T-helper 1 cell treated with Interleukin-12 subunit alpha and Interleukin-12 subunit beta and Interleukin-4 antibody, amounts not matched to agents 30 μg/mL and 1 μg/mL, for 36 hours (primary cell): ENCODE results near the gene ZNF286A.
"Not testable (repeated sequence)": the region's sequence is repeated elsewhere in the genome, so short reads cannot be mapped to it uniquely, and the experiment has no call there.

Experiments
- H3K27ac Mint-ChIP-seq: one replicate; pipeline ENCODE4 v1.8.0; 2021; ENCODE audit warnings: mild to moderate bottlenecking, mixed read lengths
- H3K27me3 Mint-ChIP-seq: one replicate; pipeline ENCODE4 v1.8.0; 2021; ENCODE audit warnings: low read depth, mixed read lengths
- H3K36me3 Mint-ChIP-seq: one replicate; pipeline ENCODE4 v1.8.0; 2021; ENCODE audit warnings: low read depth, mixed read lengths
- H3K4me1 Mint-ChIP-seq: one replicate; pipeline ENCODE4 v1.8.0; 2021; ENCODE audit warnings: low read depth, mixed read lengths
- H3K4me3 Mint-ChIP-seq: one replicate; pipeline ENCODE4 v1.8.0; 2021; ENCODE audit warnings: mild to moderate bottlenecking, moderate library complexity, mixed read lengths
- H3K9me3 Mint-ChIP-seq: one replicate; pipeline ENCODE4 v1.8.0; 2021; ENCODE audit warnings: mixed read lengths

ZNF286A gene

DNA sequence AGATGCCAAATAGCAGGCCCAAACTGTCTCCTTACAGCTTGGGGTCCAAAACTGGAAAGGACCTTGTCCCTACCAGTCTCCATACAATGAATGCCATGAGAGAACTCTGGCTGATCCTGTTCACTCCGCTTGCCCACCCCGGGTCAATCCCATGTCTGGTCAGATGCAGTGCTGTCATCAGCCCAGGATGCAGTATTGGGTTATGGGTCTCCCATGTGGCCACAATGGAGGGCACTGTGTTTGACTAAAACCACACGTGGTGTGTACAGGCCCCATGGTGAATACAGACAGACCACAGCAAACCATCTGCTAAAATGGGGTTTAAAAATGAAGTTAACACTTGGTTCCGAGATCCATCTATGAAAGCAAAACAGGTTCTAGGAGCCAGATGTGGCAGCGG, 35.9 kb upstream of the ZNF286A start:
- no peaks in the 10 kb centered on the region for H3K9me3 Mint-ChIP-seq
- H3K4me1 Mint-ChIP-seq = peaks cover 10% of the 10 kb centered on the region
- peaks cover 16% of the 10 kb centered on the region for H3K36me3 Mint-ChIP-seq
- H3K27me3 Mint-ChIP-seq = no peaks in the 10 kb centered on the region
- no peak overlapping the region for H3K4me3 Mint-ChIP-seq
- H3K27ac Mint-ChIP-seq = no peak overlapping the region

GRCh38 chr17:15669526-15669925, 30.0 kb upstream of the ZNF286A start:
- not testable (repeated sequence) for H3K4me3 Mint-ChIP-seq, H3K27ac Mint-ChIP-seq, H3K4me1 Mint-ChIP-seq, H3K27me3 Mint-ChIP-seq, H3K9me3 Mint-ChIP-seq
- H3K36me3 Mint-ChIP-seq = peaks cover 16% of the 10 kb centered on the region

GRCh38 chr17:15674640-15675039, 24.9 kb upstream of the ZNF286A start:
- H3K4me3 Mint-ChIP-seq, H3K4me1 Mint-ChIP-seq, H3K27ac Mint-ChIP-seq, H3K9me3 Mint-ChIP-seq, H3K27me3 Mint-ChIP-seq: not testable (repeated sequence)
- peaks cover 15% of the 10 kb centered on the region for H3K36me3 Mint-ChIP-seq

DNA sequence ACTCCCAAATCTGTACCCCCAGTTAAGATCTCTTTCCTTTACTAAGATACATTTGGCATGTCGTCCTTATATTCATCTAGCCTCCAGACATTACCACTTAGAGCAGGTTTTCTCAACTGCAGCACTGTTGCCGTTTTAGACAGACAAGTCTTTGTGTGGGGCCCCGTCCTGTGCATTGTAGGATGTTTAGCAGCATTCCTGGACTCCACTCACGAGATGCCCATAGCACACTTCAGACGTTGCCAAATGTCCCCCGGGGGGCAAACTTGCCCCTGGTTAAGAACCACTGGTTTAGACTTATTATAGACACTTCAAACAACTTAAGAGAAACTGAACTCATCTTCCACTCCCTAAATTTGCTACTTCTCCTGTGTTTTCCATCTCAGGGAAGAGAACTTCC, 23.6 kb upstream of the ZNF286A start:
- not testable (repeated sequence) for H3K27ac Mint-ChIP-seq, H3K4me3 Mint-ChIP-seq, H3K27me3 Mint-ChIP-seq, H3K9me3 Mint-ChIP-seq, H3K4me1 Mint-ChIP-seq
- peaks cover 17% of the 10 kb centered on the region for H3K36me3 Mint-ChIP-seq

- not testable (repeated sequence) for H3K27me3 Mint-ChIP-seq, H3K9me3 Mint-ChIP-seq
- Mint-ChIP-seq H3K4me1 (peaks cover 29% of the 10 kb centered on the region), H3K4me3 (peak overlapping the region; percentile 30), H3K36me3 (peaks cover 11% of the 10 kb centered on the region), H3K27ac (peak overlapping the region; percentile 54)
These were observed 16.4 kb upstream of the ZNF286A start for GRCh38 chr17:15683135-15683534.

DNA sequence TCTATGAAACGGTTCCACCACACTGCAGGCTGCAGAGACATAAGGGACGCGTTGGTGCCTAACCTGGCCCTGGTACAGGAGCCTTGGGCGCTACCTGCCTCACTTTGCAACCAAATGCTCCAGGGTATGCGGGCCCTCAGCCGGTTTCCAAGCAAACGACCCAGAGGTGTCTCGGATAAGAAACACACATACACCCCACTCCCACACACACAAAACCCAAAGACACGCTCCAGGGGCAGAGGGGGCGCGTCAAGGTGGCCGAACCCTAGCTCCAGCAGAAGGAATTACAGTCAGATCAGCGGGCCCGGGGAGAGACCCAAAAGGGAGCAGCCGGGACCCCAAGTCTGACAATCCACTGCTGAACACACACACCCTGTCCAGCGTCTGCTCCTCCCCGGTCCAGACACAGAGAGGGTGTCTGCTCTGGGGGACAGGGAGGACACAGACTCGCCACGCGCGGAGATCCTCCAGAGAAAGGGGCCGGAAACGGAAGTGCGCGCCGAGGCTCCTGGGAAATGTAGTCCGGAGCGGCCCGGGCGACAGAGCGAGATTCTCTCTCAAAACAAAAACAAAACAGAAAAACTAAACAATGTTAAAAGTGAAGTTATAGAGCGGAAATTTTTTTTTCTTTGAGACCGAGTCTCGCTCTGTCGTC, 15.6 kb upstream of the ZNF286A start, which contains the start of gene TRIM16:
TRIM16 (minus strand) TSS at position 488 of the 655 bp plus-strand sequence. CDS start 32,702 bp downstream, outside the sequence.
- Mint-ChIP-seq H3K27ac (peak within 1 kb of the TSS; percentile 71), H3K4me3 (peak within 1 kb of the TSS; percentile 89), H3K4me1 (peaks cover 29% of the 10 kb centered on the region)
- not testable (repeated sequence) for H3K27me3 Mint-ChIP-seq, H3K36me3 Mint-ChIP-seq, H3K9me3 Mint-ChIP-seq

DNA sequence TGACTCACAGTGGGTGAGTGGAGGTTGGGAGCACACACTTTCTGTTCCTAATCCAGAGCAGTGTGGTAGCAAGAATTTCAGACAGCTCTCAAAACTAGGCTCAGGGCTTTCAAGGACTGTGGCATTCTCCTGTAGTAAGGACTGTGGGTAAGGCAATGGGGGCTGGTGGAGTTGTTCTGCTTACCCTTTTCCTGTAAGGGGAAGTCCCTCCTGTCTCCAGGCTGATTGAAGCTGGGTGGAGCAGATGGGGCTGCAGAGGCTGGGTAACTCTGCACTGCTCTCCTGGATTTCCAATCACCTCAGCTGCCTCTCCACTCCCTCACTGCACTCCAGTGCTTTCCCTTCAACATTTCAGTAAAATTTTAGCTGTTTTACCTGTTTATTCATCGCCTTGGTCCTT, 12.1 kb upstream of the ZNF286A start:
- not testable (repeated sequence) for H3K4me3 Mint-ChIP-seq, H3K27me3 Mint-ChIP-seq, H3K36me3 Mint-ChIP-seq, H3K9me3 Mint-ChIP-seq, H3K27ac Mint-ChIP-seq
- H3K4me1 Mint-ChIP-seq = peaks cover 23% of the 10 kb centered on the region

DNA sequence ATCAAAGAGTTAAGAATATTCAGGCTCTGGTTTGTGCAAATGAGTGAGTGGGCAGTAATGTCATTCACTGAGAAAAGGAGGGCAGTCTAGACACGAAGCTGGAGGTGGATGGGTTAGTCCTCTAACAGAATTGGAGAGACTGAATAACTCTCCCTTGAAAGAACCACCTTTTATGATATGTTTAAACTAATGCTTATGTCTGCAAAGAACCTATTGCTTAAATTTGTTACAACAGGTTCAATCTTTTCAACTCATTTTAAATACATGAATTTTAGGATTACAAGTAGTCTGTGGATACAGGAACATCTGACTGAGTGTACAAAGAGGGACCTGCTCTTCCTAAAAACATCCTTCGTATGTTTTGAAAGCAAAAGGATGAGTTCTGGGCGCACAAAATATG, 585 bp upstream of the ZNF286A start:
- H3K36me3 Mint-ChIP-seq = peaks cover 11% of the 10 kb centered on the region
- peak overlapping the region; percentile 9 for H3K27ac Mint-ChIP-seq
- H3K4me3 Mint-ChIP-seq = peak overlapping the region; percentile 91

GRCh38 chr17:15699937-15700336, 385 bp downstream of the ZNF286A start:
- not testable (repeated sequence) for H3K27me3 Mint-ChIP-seq, H3K9me3 Mint-ChIP-seq, H3K4me1 Mint-ChIP-seq
- peak overlapping the region; percentile 84 for H3K27ac Mint-ChIP-seq
- peak overlapping the region; percentile 91 for H3K4me3 Mint-ChIP-seq
- peaks cover 13% of the 10 kb centered on the region for H3K36me3 Mint-ChIP-seq

More for the DNA sequence above, 585 bp upstream of the ZNF286A start:
- not testable (repeated sequence) for H3K9me3 Mint-ChIP-seq, H3K4me1 Mint-ChIP-seq, H3K27me3 Mint-ChIP-seq

DNA sequence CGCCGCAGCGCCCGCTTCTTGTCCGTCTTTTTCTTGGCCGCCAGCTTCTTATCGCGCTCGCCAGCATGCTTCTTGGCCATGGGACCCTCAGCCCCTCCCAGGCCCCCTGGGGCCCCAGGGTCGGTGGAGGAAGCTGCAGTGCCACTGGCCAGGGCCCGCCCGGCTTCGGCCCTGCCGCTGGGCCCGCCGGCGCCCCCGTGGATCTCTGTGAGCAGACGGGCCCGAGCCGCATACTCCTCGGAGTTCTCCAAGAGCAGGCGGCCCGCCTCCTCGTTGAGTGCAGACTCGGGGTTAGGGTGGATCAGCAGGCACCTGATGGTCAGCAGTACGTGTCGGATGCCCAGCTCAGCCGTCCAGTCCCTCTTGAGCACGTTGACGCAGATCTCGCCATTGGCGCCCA, 4.7 kb downstream of the ZNF286A start:
- not testable (repeated sequence) for H3K4me1 Mint-ChIP-seq, H3K27ac Mint-ChIP-seq, H3K27me3 Mint-ChIP-seq, H3K4me3 Mint-ChIP-seq
- H3K36me3 Mint-ChIP-seq = peaks cover 44% of the 10 kb centered on the region
- H3K9me3 Mint-ChIP-seq = peaks cover 36% of the 10 kb centered on the region

- not testable (repeated sequence) for H3K27me3 Mint-ChIP-seq, H3K4me3 Mint-ChIP-seq, H3K4me1 Mint-ChIP-seq, H3K27ac Mint-ChIP-seq
- Mint-ChIP-seq H3K9me3 (peaks cover 41% of the 10 kb centered on the region), H3K36me3 (peaks cover 49% of the 10 kb centered on the region)
These were observed 5.3 kb downstream of the ZNF286A start for GRCh38 chr17:15704813-15705212.

GRCh38 chr17:15708879-15709278, 9.3 kb downstream of the ZNF286A start:
- not testable (repeated sequence) for H3K27ac Mint-ChIP-seq, H3K4me3 Mint-ChIP-seq, H3K4me1 Mint-ChIP-seq, H3K27me3 Mint-ChIP-seq
- Mint-ChIP-seq H3K9me3 (peaks cover 51% of the 10 kb centered on the region), H3K36me3 (peaks cover 57% of the 10 kb centered on the region)

DNA sequence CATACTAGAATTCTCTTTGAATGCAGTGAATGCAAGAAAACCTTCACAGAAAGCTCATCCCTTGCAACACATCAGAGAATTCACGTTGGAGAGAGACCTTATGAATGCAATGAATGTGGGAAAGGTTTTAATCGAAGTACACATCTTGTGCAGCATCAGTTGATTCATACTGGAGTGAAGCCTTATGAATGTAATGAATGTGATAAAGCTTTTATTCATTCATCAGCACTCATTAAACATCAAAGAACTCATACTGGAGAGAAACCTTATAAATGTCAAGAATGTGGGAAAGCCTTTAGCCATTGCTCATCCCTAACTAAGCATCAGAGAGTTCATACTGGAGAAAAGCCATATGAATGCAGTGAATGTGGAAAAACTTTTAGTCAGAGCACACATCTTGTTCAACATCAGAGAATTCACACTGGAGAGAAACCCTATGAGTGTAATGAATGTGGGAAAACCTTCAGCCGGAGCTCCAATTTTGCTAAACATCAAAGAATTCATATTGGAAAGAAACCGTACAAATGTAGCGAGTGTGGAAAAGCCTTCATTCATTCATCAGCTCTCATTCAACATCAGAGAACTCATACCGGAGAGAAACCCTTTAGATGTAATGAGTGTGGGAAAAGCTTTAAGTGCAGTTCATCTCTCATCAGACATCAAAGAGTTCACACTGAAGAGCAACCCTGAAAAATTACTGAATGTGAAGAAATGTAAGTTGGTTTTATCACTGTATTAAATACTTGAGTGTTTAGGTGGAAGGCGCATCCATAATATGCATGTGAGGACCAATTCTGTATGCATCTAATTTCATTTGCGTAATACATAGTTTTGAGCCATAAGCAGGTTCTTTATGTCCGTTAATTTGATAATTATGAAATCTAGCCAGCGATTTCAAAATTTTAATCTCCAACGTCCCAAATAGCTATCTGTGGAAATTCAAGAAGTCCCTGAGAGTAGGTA, 17.3 kb downstream of the ZNF286A start:
- Mint-ChIP-seq H3K9me3 (peaks cover 34% of the 10 kb centered on the region), H3K36me3 (peaks cover 30% of the 10 kb centered on the region)
- not testable (repeated sequence) for H3K4me3 Mint-ChIP-seq, H3K27me3 Mint-ChIP-seq, H3K27ac Mint-ChIP-seq, H3K4me1 Mint-ChIP-seq

- H3K4me1 Mint-ChIP-seq, H3K27me3 Mint-ChIP-seq, H3K27ac Mint-ChIP-seq, H3K4me3 Mint-ChIP-seq, H3K9me3 Mint-ChIP-seq, H3K36me3 Mint-ChIP-seq: not testable (repeated sequence)
These were observed 31.0 kb downstream of the ZNF286A start for GRCh38 chr17:15730535-15730934.

GRCh38 chr17:15731900-15732299, 32.3 kb downstream of the ZNF286A start, which contains the start of gene TBC1D26:
TSS of gene TBC1D26 (plus strand) at chr17:15732283. CDS start at chr17:15735349, 3,066 bp downstream.
- H3K36me3 Mint-ChIP-seq, H3K4me3 Mint-ChIP-seq, H3K27ac Mint-ChIP-seq, H3K9me3 Mint-ChIP-seq, H3K27me3 Mint-ChIP-seq, H3K4me1 Mint-ChIP-seq: not testable (repeated sequence)
